Right ventricle myocardium inferior (tissue), 1 donor: ENCODE data around the gene FAM81B. TPM values are rescaled to one million over a fixed set of nuclear protein-coding genes. Genes with fewer than 3 reads are reported as not detected.

Experiments used
- ATAC-seq: fragments of 200-7000 bp; cut with Tn5 transposase; one replicate; pipeline ENCODE4 v1.9.1; 2020; ENCODE audit warnings: mild to moderate bottlenecking, moderate library complexity
- DNase-seq: peaks from one replicate; pipeline ENCODE4 v3.0.0; 2021; ENCODE audit errors: missing footprints
- intact Hi-C: fragments of 100-400 bp; cut with DNase I; formaldehyde crosslinking; loops from one replicate; pipeline ENCODE4 v1.11.0; 2022
- total RNA-seq: library from RNA; stranded (reverse); fragmentation: NEBNext Ultra II Directional; extraction: Animal tissue kit (Norgen Biotek cat#: 25700); gene quantifications from one replicate; pipeline ENCODE4 v1.2.1, GENCODE V29; 2021
- donor health status: DM: no; HTN: yes; CAD: no; lungs with severe emphysema.

Gene FAM81B
- total RNA-seq, 1 donor from 2014 or later, result 6.4 TPM

GRCh38 chr5:95447961-95448360 is 56.8 kb downstream of the FAM81B start:
- ATAC-seq, result no peak
- DNase-seq, result no peak
- intact Hi-C loops, result no loop called here

GRCh38 chr5:95448789-95449188 is 57.6 kb downstream of the FAM81B start:
- DNase-seq (no peak), ATAC-seq (no peak)
- intact Hi-C loops, result no loop called here

GRCh38 chr5:95449460-95449859 is 58.3 kb downstream of the FAM81B start:
- no peak for DNase-seq
- intact Hi-C loops, result no loop called here

GRCh38 chr5:95454536-95454935 is 63.4 kb downstream of the FAM81B start:
- no peak for ATAC-seq
- intact Hi-C loops, result no loop called here
- no peak for DNase-seq

More at GRCh38 chr5:95449460-95449859, 58.3 kb downstream of the FAM81B start:
- ATAC-seq, result no peak

- intact Hi-C loops, result no loop called here
- ATAC-seq (no peak), DNase-seq (no peak)
Observed at GRCh38 chr5:95460665-95461064, 69.5 kb downstream of the FAM81B start.

GRCh38 chr5:95471487-95471886 is 80.3 kb downstream of the FAM81B start:
- no peak for DNase-seq
- intact Hi-C loops, result no loop called here
- no peak for ATAC-seq

- DNase-seq (no peak), ATAC-seq (no peak)
- intact Hi-C loops, result no loop called here
Observed at GRCh38 chr5:95471942-95472341, 80.8 kb downstream of the FAM81B start.

GRCh38 chr5:95484421-95484820 is 93.3 kb downstream of the FAM81B start:
- DNase-seq, result no peak
- no peak for ATAC-seq
- intact Hi-C loops, result no loop called here

GRCh38 chr5:95486191-95486590 is 95.0 kb downstream of the FAM81B start:
- intact Hi-C loops, result no loop called here
- ATAC-seq (no peak), DNase-seq (no peak)

- DNase-seq, result no peak
- ATAC-seq, result no peak
- intact Hi-C loops, result no loop called here
Observed at GRCh38 chr5:95487880-95488279, 96.7 kb downstream of the FAM81B start.

Other genes starting within 250 kb of the FAM81B start
- 8.5 TPM for gene MCTP1, start 106.3 kb upstream of the FAM81B start, total RNA-seq
- 58.4 TPM for gene SKIC3, start 163.6 kb downstream of the FAM81B start, total RNA-seq
- 4.7 TPM for gene ARSK, start 163.7 kb downstream of the FAM81B start, total RNA-seq
- gene GPR150, start 228.7 kb downstream of the FAM81B start, total RNA-seq, result not detected